ENCODE data around the gene NUDT14. TPM values are rescaled to one million over a fixed set of nuclear protein-coding genes. Genes with fewer than 3 reads are reported as not detected.

Gene NUDT14
- total and polyA plus RNA-seq, 2 donors from 2014 or later, result 48.6 to 59.1 TPM

DNA sequence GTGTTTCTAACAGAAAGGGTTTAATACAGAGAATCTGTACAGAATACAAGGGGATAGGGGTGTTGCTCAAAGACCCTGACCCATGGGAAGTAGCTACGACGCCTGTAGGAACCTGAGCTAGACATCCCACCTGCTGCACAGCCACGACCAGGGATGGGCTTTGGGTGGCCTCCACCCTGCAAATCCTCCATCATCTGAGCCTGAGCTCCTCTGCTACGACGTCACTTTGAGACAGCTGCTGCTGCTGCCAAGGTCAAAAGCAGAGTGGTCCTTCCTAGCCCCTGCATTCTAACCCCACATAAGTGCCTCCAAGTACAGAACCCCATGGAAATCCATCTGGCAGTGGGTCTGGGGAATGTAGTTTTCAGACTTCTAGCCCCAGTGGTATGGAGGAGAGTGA is 56.3 kb downstream of the NUDT14 start:
- no peaks in the 10 kb centered on the region for H3K36me3 ChIP-seq (ENCODE audit: control insufficient read depth in 2 of 3, insufficient read depth in 3 of 3, low read length in 3 of 3)
- H3K9me3 ChIP-seq (ENCODE audit: control insufficient read depth in 2 of 3, insufficient read depth in 1 of 3, low read length in 3 of 3), result peaks cover 0 to 19% (median 3%) of the 10 kb centered on the region in 3 donors
- H3K4me1 ChIP-seq (ENCODE audit: control insufficient read depth in 2 of 3, insufficient read depth in 2 of 3, low read depth in 1 of 3, low read length in 3 of 3), result no peaks in the 10 kb centered on the region
- no peak overlapping the region for H3K27ac ChIP-seq (ENCODE audit: low read depth in 2 of 2, low read length in 2 of 2)
- H3K9ac ChIP-seq (ENCODE audit: low read length in 3 of 3), result no peak overlapping the region
- TF ChIP-seq CTCF (IDR thresholded peaks at IDR 0.05; ENCODE audit: borderline replicate concordance, extremely low read depth, insufficient read depth), result no peak
- no peaks in the 10 kb centered on the region for H3K27me3 ChIP-seq (ENCODE audit: control insufficient read depth, insufficient read depth, low read length)
- DNase-seq (no peak), FAIRE-seq (no peak)
- intact Hi-C loops (cut with DNase I), result no loop called here
- H3K4me3 ChIP-seq (ENCODE audit: low read length in 3 of 3), result no peak overlapping the region

DNA sequence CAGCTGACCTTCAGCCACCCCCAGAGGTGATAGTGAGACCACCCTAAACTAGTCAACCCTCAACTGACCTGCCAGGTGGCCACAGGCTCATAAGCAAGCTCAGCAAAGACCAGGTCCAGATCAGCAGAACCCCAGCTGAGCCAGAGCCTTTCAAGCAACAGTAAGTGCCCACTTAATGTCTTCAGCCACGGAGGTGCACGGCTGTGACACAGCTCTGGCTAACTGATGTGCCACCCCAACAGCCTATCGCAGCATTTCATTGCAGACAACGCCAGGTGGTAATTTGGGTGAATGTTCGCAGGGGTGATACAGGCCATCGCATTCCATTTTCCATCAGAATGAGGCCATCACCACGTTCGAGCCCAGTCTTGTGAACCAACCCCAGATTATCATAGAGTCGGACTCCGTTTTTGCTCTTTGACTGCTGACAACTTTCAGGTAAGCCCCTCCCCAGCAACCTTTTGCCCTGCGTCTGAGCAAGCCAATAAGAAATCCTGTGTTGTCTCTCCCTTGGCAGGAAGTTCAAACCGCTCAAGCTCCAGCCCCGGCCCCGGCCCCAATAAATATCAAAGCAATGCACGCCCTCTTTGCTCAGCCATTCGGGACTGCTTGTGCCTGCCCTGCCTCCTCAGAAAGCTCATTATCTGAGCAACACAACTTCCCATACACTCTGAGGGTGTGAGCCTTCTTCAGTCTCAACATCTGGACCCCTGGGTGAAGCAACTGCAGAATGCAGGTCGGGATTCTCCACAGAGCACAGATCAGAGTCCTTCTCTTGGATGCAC is 56.9 kb downstream of the NUDT14 start:
- Histone ChIP-seq H3K4me3 (ENCODE audit: low read length in 3 of 3) (no peak overlapping the region), H3K36me3 (ENCODE audit: control insufficient read depth in 2 of 3, insufficient read depth in 3 of 3, low read length in 3 of 3) (no peaks in the 10 kb centered on the region), H3K27ac (ENCODE audit: low read depth in 2 of 2, low read length in 2 of 2) (no peak overlapping the region), H3K9me3 (ENCODE audit: control insufficient read depth in 2 of 3, insufficient read depth in 1 of 3, low read length in 3 of 3) (peaks cover 0 to 19% (median 3%) of the 10 kb centered on the region in 3 donors), H3K9ac (ENCODE audit: low read length in 3 of 3) (no peak overlapping the region), H3K4me1 (ENCODE audit: control insufficient read depth in 2 of 3, insufficient read depth in 2 of 3, low read depth in 1 of 3, low read length in 3 of 3) (no peaks in the 10 kb centered on the region), H3K27me3 (ENCODE audit: control insufficient read depth, insufficient read depth, low read length) (no peaks in the 10 kb centered on the region)
- DNase-seq, result peak in 1 of 5 donors; percentile 30
- FAIRE-seq, result no peak
- intact Hi-C loops (cut with DNase I), result no loop called here
- TF ChIP-seq CTCF (IDR thresholded peaks at IDR 0.05; ENCODE audit: borderline replicate concordance, extremely low read depth, insufficient read depth), result no peak

- Histone ChIP-seq H3K36me3 (ENCODE audit: control insufficient read depth in 2 of 3, insufficient read depth in 3 of 3, low read length in 3 of 3) (no peaks in the 10 kb centered on the region), H3K27me3 (ENCODE audit: control insufficient read depth, insufficient read depth, low read length) (no peaks in the 10 kb centered on the region), H3K9me3 (ENCODE audit: control insufficient read depth in 2 of 3, insufficient read depth in 1 of 3, low read length in 3 of 3) (peaks cover 0 to 19% (median 3%) of the 10 kb centered on the region in 3 donors), H3K9ac (ENCODE audit: low read length in 3 of 3) (no peak overlapping the region), H3K4me3 (ENCODE audit: low read length in 3 of 3) (no peak overlapping the region), H3K27ac (ENCODE audit: low read depth in 2 of 2, low read length in 2 of 2) (no peak overlapping the region), H3K4me1 (ENCODE audit: control insufficient read depth in 2 of 3, insufficient read depth in 2 of 3, low read depth in 1 of 3, low read length in 3 of 3) (no peaks in the 10 kb centered on the region)
- TF ChIP-seq CTCF (IDR thresholded peaks at IDR 0.05; ENCODE audit: borderline replicate concordance, extremely low read depth, insufficient read depth), result no peak
- intact Hi-C loops (cut with DNase I), result no loop called here
- DNase-seq (no peak), FAIRE-seq (no peak)
These were observed 57.9 kb downstream of the NUDT14 start for GRCh38 chr14:105123064-105123665.

Small RNAs within 50 kb of the gene (microRNA-seq; reads per million reads assigned to microRNA genes)
- not detected for gene MIR6765

Other genes with a start within 250 kb of the NUDT14 start
- gene AHNAK2, start 202.9 kb downstream of the NUDT14 start, total RNA-seq, result 72.0 TPM
- 1.1 TPM for gene AHNAK2, start 202.9 kb downstream of the NUDT14 start, polyA plus RNA-seq (ENCODE audit: insufficient read depth, low read depth, low replicate concordance)
- 22.6 TPM for gene CLBA1, start 195.5 kb downstream of the NUDT14 start, total RNA-seq
- 13.2 TPM for gene CLBA1, start 195.5 kb downstream of the NUDT14 start, polyA plus RNA-seq (ENCODE audit: insufficient read depth, low read depth, low replicate concordance)
- gene CDCA4, start 160.2 kb downstream of the NUDT14 start, total RNA-seq, result 6.3 TPM
- 4.1 TPM for gene CDCA4, start 160.2 kb downstream of the NUDT14 start, polyA plus RNA-seq (ENCODE audit: insufficient read depth, low read depth, low replicate concordance)
- gene GPR132, start 115.9 kb downstream of the NUDT14 start, total RNA-seq, result 4.2 TPM
- 0.17 TPM for gene GPR132, start 115.9 kb downstream of the NUDT14 start, polyA plus RNA-seq (ENCODE audit: insufficient read depth, low read depth, low replicate concordance)
- 26.1 TPM for gene JAG2, start 12.5 kb downstream of the NUDT14 start, total RNA-seq
- 6.3 TPM for gene JAG2, start 12.5 kb downstream of the NUDT14 start, polyA plus RNA-seq (ENCODE audit: insufficient read depth, low read depth, low replicate concordance)
- 38.9 TPM for gene BTBD6, start 67.2 kb upstream of the NUDT14 start, total RNA-seq
- gene BTBD6, start 67.2 kb upstream of the NUDT14 start, polyA plus RNA-seq (ENCODE audit: insufficient read depth, low read depth, low replicate concordance), result 33.3 TPM
- 34.1 TPM for gene BRF1, start 119.7 kb upstream of the NUDT14 start, total RNA-seq
- gene BRF1, start 119.7 kb upstream of the NUDT14 start, polyA plus RNA-seq (ENCODE audit: insufficient read depth, low read depth, low replicate concordance), result 19.3 TPM
- gene PACS2, start 133.4 kb upstream of the NUDT14 start, total RNA-seq, result 83.9 TPM
- gene PACS2, start 133.4 kb upstream of the NUDT14 start, polyA plus RNA-seq (ENCODE audit: insufficient read depth, low read depth, low replicate concordance), result 35.7 TPM
- 3.3 TPM for gene TEX22, start 217.2 kb upstream of the NUDT14 start, total RNA-seq
- 1.5 TPM for gene TEX22, start 217.2 kb upstream of the NUDT14 start, polyA plus RNA-seq (ENCODE audit: insufficient read depth, low read depth, low replicate concordance)
- 112 TPM for gene MTA1, start 238.5 kb upstream of the NUDT14 start, total RNA-seq
- gene MTA1, start 238.5 kb upstream of the NUDT14 start, polyA plus RNA-seq (ENCODE audit: insufficient read depth, low read depth, low replicate concordance), result 30.4 TPM

Measured in kidney (tissue), 14 donors.